DOHH2 (cell line): ENCODE results near the gene ZER1.

Experiments used
- H3F3A ChIP-seq: fragments of 200-600 bp; sonication (generic), shearing (Covaris generic); 2 replicates; pipeline ENCODE4 v1.6.0; 2016; ENCODE audit warnings: antibody characterized with exemption, mild to moderate bottlenecking; ENCODE audit not compliant: control insufficient read depth, insufficient read depth
- H3K27ac ChIP-seq: fragments of 200-600 bp; sonication (generic); 2 replicates; pipeline ENCODE4 v1.5.1; 2014; ENCODE audit warnings: low read depth, mild to moderate bottlenecking, low read length, moderate library complexity
- H3K27me3 ChIP-seq: fragments of 200-600 bp; sonication (generic); 2 replicates; pipeline ENCODE4 v1.6.1; 2014; ENCODE audit warnings: mild to moderate bottlenecking, low read length, mixed read lengths; ENCODE audit not compliant: control insufficient read depth
- H3K36me3 ChIP-seq: fragments of 200-600 bp; sonication (generic); 2 replicates; pipeline ENCODE4 v1.6.1; 2014; ENCODE audit warnings: mild to moderate bottlenecking, low read length, moderate library complexity, mixed read lengths; ENCODE audit not compliant: control insufficient read depth
- H3K4me1 ChIP-seq: fragments of 200-600 bp; sonication (generic); 2 replicates; pipeline ENCODE4 v1.6.1; 2014; ENCODE audit warnings: mild to moderate bottlenecking, low read length, mixed read lengths; ENCODE audit not compliant: control insufficient read depth
- H3K4me2 ChIP-seq: fragments of 200-600 bp; sonication (generic); 2 replicates; pipeline ENCODE4 v1.6.0; 2014; ENCODE audit warnings: mild to moderate bottlenecking, low read length, moderate library complexity
- H3K4me3 ChIP-seq: fragments of 200-600 bp; sonication (generic); 2 replicates; pipeline ENCODE4 v1.5.1; 2014; ENCODE audit warnings: mild to moderate bottlenecking, low read length, mixed read lengths
- H3K79me2 ChIP-seq: fragments of 200-600 bp; sonication (generic); 2 replicates; pipeline ENCODE4 v1.6.1; 2014; ENCODE audit warnings: mild to moderate bottlenecking, low read length, mixed read lengths; ENCODE audit not compliant: control insufficient read depth
- H3K9me2 ChIP-seq: fragments of 200-600 bp; sonication (generic); replicated peaks from 2 replicates; pipeline ENCODE4 v1.6.1; 2014; ENCODE audit warnings: mild to moderate bottlenecking, low read length, mixed read lengths; ENCODE audit not compliant: control insufficient read depth
- H3K9me3 ChIP-seq: fragments of 200-600 bp; sonication (generic); 2 replicates; pipeline ENCODE4 v1.6.1; 2014; ENCODE audit warnings: antibody characterized with exemption, low read length, mixed read lengths; ENCODE audit not compliant: control insufficient read depth, insufficient read depth
- H4K20me1 ChIP-seq: fragments of 200-600 bp; sonication (generic); 2 replicates; pipeline ENCODE4 v1.6.0; 2014; ENCODE audit warnings: low read depth, mild to moderate bottlenecking, antibody characterized with exemption, low read length, moderate library complexity; ENCODE audit not compliant: control insufficient read depth, insufficient read depth
- EZH2phosphoT487 ChIP-seq: fragments of 200-600 bp; sonication (generic); IDR thresholded peaks from 2 replicates; pipeline ENCODE4 v1.6.1; 2017; ENCODE audit warnings: borderline replicate concordance, mild to moderate bottlenecking, antibody characterized with exemption, low read length, moderate library complexity, mixed read lengths
- TF ChIP-seq, protein P1 (sequence below): fragments of 200-600 bp; sonication (generic); IDR thresholded peaks from one replicate; pipeline ENCODE4 v1.5.1; 2014; ENCODE audit warnings: antibody characterized with exemption, mild to moderate bottlenecking, low read depth, low read length; ENCODE audit not compliant: poor library complexity, severe bottlenecking

ZER1 gene

DNA sequence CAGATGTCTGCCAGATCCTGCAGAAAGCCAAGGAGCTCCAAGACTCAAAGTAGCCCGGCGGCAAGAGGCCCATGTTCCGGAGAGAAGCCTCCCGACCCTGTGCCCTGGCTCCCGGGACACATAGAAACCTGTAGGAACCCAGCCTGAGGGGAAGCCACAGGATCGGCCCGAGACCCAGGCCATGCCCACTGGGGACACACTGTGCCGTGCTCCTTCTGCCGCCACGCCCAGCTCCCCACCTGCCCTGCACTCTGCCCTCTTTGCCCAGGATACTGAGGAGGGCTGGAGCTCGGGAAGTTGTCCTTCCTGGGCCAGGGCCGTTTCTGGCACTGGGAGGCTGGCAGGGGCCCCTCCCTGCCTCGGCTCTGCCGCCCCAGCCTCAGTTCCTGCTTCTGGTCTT is 36.1 kb upstream of the ZER1 start:
- no peak overlapping the region for H3K4me3 ChIP-seq
- no peaks in the 10 kb centered on the region for H3K79me2 ChIP-seq
- no peaks in the 10 kb centered on the region for H3K27me3 ChIP-seq
- peaks cover 3% of the 10 kb centered on the region; the same call in 1 of the 2 replicates for H3F3A ChIP-seq
- H4K20me1 ChIP-seq: no peaks in the 10 kb centered on the region
- no peaks in the 10 kb centered on the region for H3K4me1 ChIP-seq
- TF ChIP-seq EZH2phosphoT487: no peak
- TF ChIP-seq, protein P1, sequence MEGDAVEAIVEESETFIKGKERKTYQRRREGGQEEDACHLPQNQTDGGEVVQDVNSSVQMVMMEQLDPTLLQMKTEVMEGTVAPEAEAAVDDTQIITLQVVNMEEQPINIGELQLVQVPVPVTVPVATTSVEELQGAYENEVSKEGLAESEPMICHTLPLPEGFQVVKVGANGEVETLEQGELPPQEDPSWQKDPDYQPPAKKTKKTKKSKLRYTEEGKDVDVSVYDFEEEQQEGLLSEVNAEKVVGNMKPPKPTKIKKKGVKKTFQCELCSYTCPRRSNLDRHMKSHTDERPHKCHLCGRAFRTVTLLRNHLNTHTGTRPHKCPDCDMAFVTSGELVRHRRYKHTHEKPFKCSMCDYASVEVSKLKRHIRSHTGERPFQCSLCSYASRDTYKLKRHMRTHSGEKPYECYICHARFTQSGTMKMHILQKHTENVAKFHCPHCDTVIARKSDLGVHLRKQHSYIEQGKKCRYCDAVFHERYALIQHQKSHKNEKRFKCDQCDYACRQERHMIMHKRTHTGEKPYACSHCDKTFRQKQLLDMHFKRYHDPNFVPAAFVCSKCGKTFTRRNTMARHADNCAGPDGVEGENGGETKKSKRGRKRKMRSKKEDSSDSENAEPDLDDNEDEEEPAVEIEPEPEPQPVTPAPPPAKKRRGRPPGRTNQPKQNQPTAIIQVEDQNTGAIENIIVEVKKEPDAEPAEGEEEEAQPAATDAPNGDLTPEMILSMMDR: no peak
- H3K9me3 ChIP-seq: no peaks in the 10 kb centered on the region
- H3K9me2 ChIP-seq: no peaks in the 10 kb centered on the region
- no peak overlapping the region for H3K27ac ChIP-seq
- peaks cover 40% of the 10 kb centered on the region for H3K36me3 ChIP-seq
- no peak overlapping the region for H3K4me2 ChIP-seq

DNA sequence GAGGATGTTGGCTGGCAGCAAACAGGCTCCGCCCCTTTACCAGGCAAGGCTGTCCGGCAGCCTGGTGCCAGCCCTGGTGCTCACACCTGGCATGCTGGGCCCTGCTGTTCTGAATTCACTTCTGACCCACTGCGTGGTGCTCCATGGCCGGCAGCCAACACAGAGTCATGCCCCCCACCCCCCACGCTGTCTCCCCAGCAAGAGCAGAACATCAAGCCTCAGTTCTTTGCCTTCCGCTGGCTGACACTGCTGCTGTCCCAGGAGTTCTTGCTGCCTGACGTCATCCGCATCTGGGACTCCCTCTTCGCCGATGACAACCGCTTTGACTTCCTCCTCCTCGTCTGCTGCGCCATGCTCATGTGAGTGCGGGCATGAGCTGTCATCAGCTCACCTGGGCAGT is 33.9 kb upstream of the ZER1 start:
- Histone ChIP-seq H3K9me2 (no peaks in the 10 kb centered on the region), H3K79me2 (no peaks in the 10 kb centered on the region), H3K27me3 (no peaks in the 10 kb centered on the region), H3F3A (no peaks in the 10 kb centered on the region), H3K9me3 (no peaks in the 10 kb centered on the region), H3K36me3 (peaks cover 52% of the 10 kb centered on the region), H3K4me3 (no peak overlapping the region), H3K27ac (no peak overlapping the region), H4K20me1 (no peaks in the 10 kb centered on the region), H3K4me1 (no peaks in the 10 kb centered on the region), H3K4me2 (no peak overlapping the region)
- TF ChIP-seq EZH2phosphoT487: no peak
- TF ChIP-seq, protein P1: no peak

DNA sequence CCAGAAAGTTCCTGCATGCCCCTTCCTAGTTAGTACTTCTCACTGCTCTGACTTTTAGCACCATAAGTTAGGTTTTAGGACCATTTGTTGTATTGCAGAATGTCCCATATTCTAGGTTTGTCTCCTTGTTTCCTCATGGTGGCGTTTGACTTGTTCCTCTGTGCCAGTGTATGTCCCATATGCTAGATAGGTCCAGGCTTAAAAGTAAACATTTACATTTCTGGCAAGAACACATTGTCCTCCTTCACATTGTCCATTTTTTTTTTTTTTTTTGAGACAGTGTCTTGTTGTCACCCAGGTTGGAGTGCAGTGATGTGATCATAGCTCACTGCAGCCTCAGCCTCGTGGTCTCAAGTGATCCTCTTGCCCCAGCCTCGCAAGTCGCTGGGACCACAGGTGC is 30.8 kb upstream of the ZER1 start:
- Histone ChIP-seq H3K36me3 (peaks cover 67% of the 10 kb centered on the region), H3K4me3 (no peak overlapping the region), H3K9me3 (no peaks in the 10 kb centered on the region), H3K27me3 (no peaks in the 10 kb centered on the region), H3K9me2 (no peaks in the 10 kb centered on the region), H3K79me2 (no peaks in the 10 kb centered on the region), H3K4me1 (no peaks in the 10 kb centered on the region), H3K27ac (no peak overlapping the region), H4K20me1 (no peaks in the 10 kb centered on the region), H3F3A (no peaks in the 10 kb centered on the region), H3K4me2 (no peak overlapping the region)
- TF ChIP-seq, protein P1: no peak
- TF ChIP-seq EZH2phosphoT487: no peak

DNA sequence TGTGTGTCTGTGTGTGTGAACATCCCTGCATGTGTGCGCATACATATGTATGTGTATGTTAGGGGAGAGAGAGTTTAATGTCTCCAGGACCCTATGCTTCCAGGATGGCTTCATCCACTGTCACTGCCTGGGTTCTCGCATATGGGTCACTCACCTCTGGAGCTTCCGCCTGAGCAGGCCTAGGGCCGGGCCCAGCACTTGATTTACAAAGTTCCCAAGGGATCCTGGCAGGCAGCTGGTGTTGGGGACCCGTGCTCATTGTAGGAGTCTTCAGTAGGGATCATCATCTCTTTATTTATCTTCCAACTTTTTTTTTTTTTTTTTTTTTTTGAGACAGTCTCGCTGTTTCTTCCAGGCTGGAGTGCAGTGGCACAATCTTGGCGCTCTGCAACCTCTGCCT is 28.3 kb upstream of the ZER1 start:
- Histone ChIP-seq H3K27me3 (no peaks in the 10 kb centered on the region), H3K9me3 (no peaks in the 10 kb centered on the region), H4K20me1 (no peaks in the 10 kb centered on the region), H3K4me1 (no peaks in the 10 kb centered on the region), H3K9me2 (no peaks in the 10 kb centered on the region), H3K4me2 (no peak overlapping the region), H3F3A (no peaks in the 10 kb centered on the region), H3K79me2 (no peaks in the 10 kb centered on the region), H3K4me3 (no peak overlapping the region), H3K27ac (no peak overlapping the region), H3K36me3 (peaks cover 60% of the 10 kb centered on the region)
- TF ChIP-seq EZH2phosphoT487: no peak
- TF ChIP-seq, protein P1: no peak
